MCF 10A (cell line): ENCODE measurements around the gene CDH12. TPM values are rescaled to one million over a fixed set of nuclear protein-coding genes. Genes with fewer than 3 reads are reported as not detected.
"Not testable (repeated sequence)": the region's sequence is repeated elsewhere in the genome, so short reads cannot be mapped to it uniquely, and the experiment has no call there.

ENCODE experiments used
- BruUV-seq: library from RNA; stranded (reverse); fragments of 400-500 nt; replicated peaks from 2 replicates; lab custom pipeline; 2021; lab: Mats Ljungman, UMichigan
- CTCF ChIA-PET: fragments of 300-600 bp; sonication (Branson Sonifier 250); formaldehyde crosslinking; extraction: SDS; loops from one replicate; lab custom pipeline; 2021; ENCODE audit warnings: antibody characterized with exemption, inconsistent platforms; lab: Yijun Ruan, JAX
- POLR2A ChIA-PET: fragments of 300-600, 350-650 bp; sonication (Branson Sonifier 250); formaldehyde crosslinking; extraction: SDS; loops from one replicate; lab custom pipeline; 2020; ENCODE audit warnings: antibody characterized with exemption, inconsistent platforms; lab: Yijun Ruan, JAX
- DNase-seq: peaks from one replicate; pipeline ENCODE4 v3.0.0-alpha.2; 2018; ENCODE audit not compliant: unreplicated experiment
- H3K27ac Mint-ChIP-seq: one replicate; pipeline ENCODE4 v1.8.0; 2022; ENCODE audit warnings: mild to moderate bottlenecking, low read depth, mixed read lengths; ENCODE audit not compliant: unreplicated experiment
- H3K27me3 Mint-ChIP-seq: one replicate; pipeline ENCODE4 v1.8.0; 2022; ENCODE audit warnings: mixed read lengths; ENCODE audit not compliant: insufficient read depth, unreplicated experiment
- H3K36me3 Mint-ChIP-seq: one replicate; pipeline ENCODE4 v1.8.0; 2022; ENCODE audit warnings: mild to moderate bottlenecking, moderate library complexity, mixed read lengths; ENCODE audit not compliant: insufficient read depth, unreplicated experiment
- H3K4me1 Mint-ChIP-seq: one replicate; pipeline ENCODE4 v1.8.0; 2022; ENCODE audit warnings: mixed read lengths; ENCODE audit not compliant: insufficient read depth, unreplicated experiment
- H3K4me3 Mint-ChIP-seq: one replicate; pipeline ENCODE4 v1.8.0; 2022; ENCODE audit warnings: mild to moderate bottlenecking, moderate library complexity, mixed read lengths; ENCODE audit not compliant: unreplicated experiment
- H3K9me3 Mint-ChIP-seq: one replicate; pipeline ENCODE4 v1.8.0; 2022; ENCODE audit warnings: mixed read lengths; ENCODE audit not compliant: unreplicated experiment
- CTCF ChIP-seq: fragments of 200-600 bp; IDR thresholded peaks from one replicate; pipeline ENCODE4 v1.8.0; 2022; ENCODE audit warnings: antibody characterized with exemption, mild to moderate bottlenecking; ENCODE audit not compliant: unreplicated experiment
- intact Hi-C: fragments of 100-400 bp; cut with micrococcal nuclease; formaldehyde crosslinking; loops from 2 replicates; pipeline ENCODE4 v1.14.1; 2022
- total RNA-seq: library from RNA; stranded (reverse); gene quantifications from 2 replicates; pipeline ENCODE4 v1.2.3, GENCODE V29; 2022

CDH12 gene
- total RNA-seq, 1 experiment from 2014 or later = not detected

GRCh38 chr5:22295832-22296231, 557.3 kb downstream of the CDH12 start:
- Mint-ChIP-seq H3K9me3 (peaks cover 18% of the 10 kb centered on the region), H3K27ac (no peak overlapping the region), H3K36me3 (no peaks in the 10 kb centered on the region), H3K4me3 (no peak overlapping the region), H3K4me1 (no peaks in the 10 kb centered on the region), H3K27me3 (no peaks in the 10 kb centered on the region)
- no peak for TF ChIP-seq CTCF
- no peak for DNase-seq
- ChIA-PET CTCF (no interaction called here), POLR2A (no interaction called here)
- no TSS peak for BruUV-seq
- intact Hi-C loops = no loop called here

GRCh38 chr5:22293147-22293546, 560.0 kb downstream of the CDH12 start:
- intact Hi-C loops = no loop called here
- BruUV-seq = no TSS peak
- H3K9me3 Mint-ChIP-seq = peaks cover 26% of the 10 kb centered on the region
- no peaks in the 10 kb centered on the region for H3K27me3 Mint-ChIP-seq
- CTCF ChIA-PET = no interaction called here
- H3K4me3 Mint-ChIP-seq = no peak overlapping the region
- DNase-seq = no peak
- no peak overlapping the region for H3K27ac Mint-ChIP-seq
- H3K36me3 Mint-ChIP-seq = no peaks in the 10 kb centered on the region
- no peak for TF ChIP-seq CTCF
- no peaks in the 10 kb centered on the region for H3K4me1 Mint-ChIP-seq
- POLR2A ChIA-PET = no interaction called here

GRCh38 chr5:22278164-22278563, 575.0 kb downstream of the CDH12 start:
- no TSS peak for BruUV-seq
- intact Hi-C loops = no loop called here
- Mint-ChIP-seq H3K27me3 (no peaks in the 10 kb centered on the region), H3K27ac (no peak overlapping the region), H3K4me3 (no peak overlapping the region), H3K36me3 (no peaks in the 10 kb centered on the region), H3K4me1 (no peaks in the 10 kb centered on the region), H3K9me3 (peaks cover 6% of the 10 kb centered on the region)
- TF ChIP-seq CTCF = no peak
- DNase-seq = no peak
- ChIA-PET CTCF (interaction anchor here (0.7 kb wide), 1 partner anchor 562 kb away, joined by 3 read pairs; no protein-coding TSS in a partner anchor), POLR2A (no interaction called here)

- H3K4me1 Mint-ChIP-seq = no peaks in the 10 kb centered on the region
- peaks cover 6% of the 10 kb centered on the region for H3K9me3 Mint-ChIP-seq
- intact Hi-C loops = no loop called here
- BruUV-seq = no TSS peak
- H3K27me3 Mint-ChIP-seq = no peaks in the 10 kb centered on the region
- no peak for DNase-seq
- no peak overlapping the region for H3K27ac Mint-ChIP-seq
- H3K4me3 Mint-ChIP-seq = no peak overlapping the region
- ChIA-PET POLR2A (interaction anchor here (0.6 kb wide), 1 partner anchor 392 kb away, joined by 3 read pairs; no protein-coding TSS in a partner anchor), CTCF (no interaction called here)
- H3K36me3 Mint-ChIP-seq = no peaks in the 10 kb centered on the region
- no peak for TF ChIP-seq CTCF
Measured at GRCh38 chr5:22277006-22277405, 576.1 kb downstream of the CDH12 start.

- H3K9me3 Mint-ChIP-seq, H3K36me3 Mint-ChIP-seq, DNase-seq, H3K27ac Mint-ChIP-seq, BruUV-seq, H3K27me3 Mint-ChIP-seq, H3K4me1 Mint-ChIP-seq, H3K4me3 Mint-ChIP-seq, intact Hi-C loops: not testable (repeated sequence)
- ChIA-PET CTCF (interaction anchor here (1.1 kb wide), 1 partner anchor 48 kb away, joined by 3 read pairs; no protein-coding TSS in a partner anchor), POLR2A (interaction anchor here (0.6 kb wide), 1 partner anchor 491 kb away, joined by 4 read pairs; no protein-coding TSS in a partner anchor)
Measured at GRCh38 chr5:22265855-22266254, 587.3 kb downstream of the CDH12 start.
